Measurements from ENCODE around the gene OTUB1.
"Not testable (repeated sequence)": the region's sequence is repeated elsewhere in the genome, so short reads cannot be mapped to it uniquely, and the experiment has no call there.

Gene OTUB1

GRCh38 chr11:64042301-64042700 lies 56.1 kb downstream of the OTUB1 start:
- no peak for DNase-seq (ENCODE audit: low read depth in 2 of 2)

- DNase-seq (ENCODE audit: low read depth in 2 of 2): no peak
These were observed 57.3 kb downstream of the OTUB1 start for GRCh38 chr11:64043545-64043944.

- no peak for DNase-seq (ENCODE audit: low read depth in 2 of 2)
These were observed 58.6 kb downstream of the OTUB1 start for GRCh38 chr11:64044730-64045393.

- no peak for DNase-seq (ENCODE audit: low read depth in 2 of 2)
These were observed 59.5 kb downstream of the OTUB1 start for GRCh38 chr11:64045700-64046099.

- DNase-seq (ENCODE audit: low read depth in 2 of 2): not testable (repeated sequence)
These were observed 61.1 kb downstream of the OTUB1 start for GRCh38 chr11:64047373-64047772.

All from activated CD8-positive, alpha-beta memory T cell treated with anti-CD3 and anti-CD28 coated beads for 4 hours (primary cell).